ENCODE measurements around the gene SPSB2.

DNA sequence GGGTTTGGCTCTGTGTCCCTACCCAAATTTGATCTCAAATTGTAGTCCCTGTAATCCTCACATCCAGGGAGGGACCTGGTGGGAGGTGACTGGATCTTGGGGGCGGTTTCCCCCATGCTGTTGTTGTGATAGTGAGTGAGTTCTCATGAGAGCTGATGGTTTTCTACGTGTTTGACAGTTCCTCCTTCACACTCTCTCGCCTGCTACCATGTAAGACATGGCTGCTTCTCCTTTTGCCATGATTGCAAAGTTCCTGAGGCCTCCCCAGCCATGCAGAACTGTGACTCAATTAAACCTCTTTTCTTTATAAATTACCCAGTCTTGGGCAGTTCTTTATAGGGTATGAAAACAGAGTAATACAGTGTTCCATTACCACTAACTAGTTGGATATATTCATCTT is 21.2 kb upstream of the SPSB2 start:
- TF ChIP-seq JUNB (IDR thresholded peaks at IDR 0.05; ENCODE audit: unreplicated experiment), result no peak
- TF ChIP-seq, protein P1, sequence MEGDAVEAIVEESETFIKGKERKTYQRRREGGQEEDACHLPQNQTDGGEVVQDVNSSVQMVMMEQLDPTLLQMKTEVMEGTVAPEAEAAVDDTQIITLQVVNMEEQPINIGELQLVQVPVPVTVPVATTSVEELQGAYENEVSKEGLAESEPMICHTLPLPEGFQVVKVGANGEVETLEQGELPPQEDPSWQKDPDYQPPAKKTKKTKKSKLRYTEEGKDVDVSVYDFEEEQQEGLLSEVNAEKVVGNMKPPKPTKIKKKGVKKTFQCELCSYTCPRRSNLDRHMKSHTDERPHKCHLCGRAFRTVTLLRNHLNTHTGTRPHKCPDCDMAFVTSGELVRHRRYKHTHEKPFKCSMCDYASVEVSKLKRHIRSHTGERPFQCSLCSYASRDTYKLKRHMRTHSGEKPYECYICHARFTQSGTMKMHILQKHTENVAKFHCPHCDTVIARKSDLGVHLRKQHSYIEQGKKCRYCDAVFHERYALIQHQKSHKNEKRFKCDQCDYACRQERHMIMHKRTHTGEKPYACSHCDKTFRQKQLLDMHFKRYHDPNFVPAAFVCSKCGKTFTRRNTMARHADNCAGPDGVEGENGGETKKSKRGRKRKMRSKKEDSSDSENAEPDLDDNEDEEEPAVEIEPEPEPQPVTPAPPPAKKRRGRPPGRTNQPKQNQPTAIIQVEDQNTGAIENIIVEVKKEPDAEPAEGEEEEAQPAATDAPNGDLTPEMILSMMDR (conservative IDR thresholded peaks at IDR 0.05; ENCODE audit: low read depth in 2 of 2), result no peak
- no peak for TF ChIP-seq POLR2AphosphoS5 (IDR thresholded peaks at IDR 0.05; ENCODE audit: low read depth)
- TF ChIP-seq EZH2phosphoT487 (IDR thresholded peaks at IDR 0.05; ENCODE audit: unreplicated experiment), result no peak
- TF ChIP-seq, protein P2, sequence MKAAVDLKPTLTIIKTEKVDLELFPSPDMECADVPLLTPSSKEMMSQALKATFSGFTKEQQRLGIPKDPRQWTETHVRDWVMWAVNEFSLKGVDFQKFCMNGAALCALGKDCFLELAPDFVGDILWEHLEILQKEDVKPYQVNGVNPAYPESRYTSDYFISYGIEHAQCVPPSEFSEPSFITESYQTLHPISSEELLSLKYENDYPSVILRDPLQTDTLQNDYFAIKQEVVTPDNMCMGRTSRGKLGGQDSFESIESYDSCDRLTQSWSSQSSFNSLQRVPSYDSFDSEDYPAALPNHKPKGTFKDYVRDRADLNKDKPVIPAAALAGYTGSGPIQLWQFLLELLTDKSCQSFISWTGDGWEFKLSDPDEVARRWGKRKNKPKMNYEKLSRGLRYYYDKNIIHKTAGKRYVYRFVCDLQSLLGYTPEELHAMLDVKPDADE (IDR thresholded peaks at IDR 0.05), result no peak
- TF ChIP-seq, protein P3, sequence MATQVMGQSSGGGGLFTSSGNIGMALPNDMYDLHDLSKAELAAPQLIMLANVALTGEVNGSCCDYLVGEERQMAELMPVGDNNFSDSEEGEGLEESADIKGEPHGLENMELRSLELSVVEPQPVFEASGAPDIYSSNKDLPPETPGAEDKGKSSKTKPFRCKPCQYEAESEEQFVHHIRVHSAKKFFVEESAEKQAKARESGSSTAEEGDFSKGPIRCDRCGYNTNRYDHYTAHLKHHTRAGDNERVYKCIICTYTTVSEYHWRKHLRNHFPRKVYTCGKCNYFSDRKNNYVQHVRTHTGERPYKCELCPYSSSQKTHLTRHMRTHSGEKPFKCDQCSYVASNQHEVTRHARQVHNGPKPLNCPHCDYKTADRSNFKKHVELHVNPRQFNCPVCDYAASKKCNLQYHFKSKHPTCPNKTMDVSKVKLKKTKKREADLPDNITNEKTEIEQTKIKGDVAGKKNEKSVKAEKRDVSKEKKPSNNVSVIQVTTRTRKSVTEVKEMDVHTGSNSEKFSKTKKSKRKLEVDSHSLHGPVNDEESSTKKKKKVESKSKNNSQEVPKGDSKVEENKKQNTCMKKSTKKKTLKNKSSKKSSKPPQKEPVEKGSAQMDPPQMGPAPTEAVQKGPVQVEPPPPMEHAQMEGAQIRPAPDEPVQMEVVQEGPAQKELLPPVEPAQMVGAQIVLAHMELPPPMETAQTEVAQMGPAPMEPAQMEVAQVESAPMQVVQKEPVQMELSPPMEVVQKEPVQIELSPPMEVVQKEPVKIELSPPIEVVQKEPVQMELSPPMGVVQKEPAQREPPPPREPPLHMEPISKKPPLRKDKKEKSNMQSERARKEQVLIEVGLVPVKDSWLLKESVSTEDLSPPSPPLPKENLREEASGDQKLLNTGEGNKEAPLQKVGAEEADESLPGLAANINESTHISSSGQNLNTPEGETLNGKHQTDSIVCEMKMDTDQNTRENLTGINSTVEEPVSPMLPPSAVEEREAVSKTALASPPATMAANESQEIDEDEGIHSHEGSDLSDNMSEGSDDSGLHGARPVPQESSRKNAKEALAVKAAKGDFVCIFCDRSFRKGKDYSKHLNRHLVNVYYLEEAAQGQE (IDR thresholded peaks at IDR 0.05; ENCODE audit: unreplicated experiment), result no peak
- no peak for TF ChIP-seq CREB1 (CRISPR knock-in tag; IDR thresholded peaks at IDR 0.05; ENCODE audit: low read depth)

Measured in GM23338 (cell line).